Neutrophil (primary cell): Measurements from ENCODE around the gene PUM1.

Source experiments
- H3K27ac ChIP-seq: fragments of 200-600 bp; sonication (generic); 2 replicates; pipeline ENCODE4 v1.5.1; 2016; ENCODE audit warnings: mild to moderate bottlenecking, moderate library complexity
- H3K27me3 ChIP-seq: fragments of 200-600 bp; sonication (generic); 2 replicates; pipeline ENCODE4 v1.6.0; 2016; ENCODE audit warnings: mild to moderate bottlenecking
- H3K36me3 ChIP-seq: fragments of 200-600 bp; sonication (generic); 2 replicates; pipeline ENCODE4 v1.5.1; 2017
- H3K4me1 ChIP-seq, 2 experiments: fragments of 200-600 bp in 1 of 2; sonication (generic) in 1 of 2; 1 replicate in 1 of 2; 2 replicates in 1 of 2; pipeline versions ENCODE4 v1.5.1 to v1.6.1; 2013 to 2016; ENCODE audit warnings: low read depth in 1 of 2, low read length in 1 of 2, mild to moderate bottlenecking in 1 of 2, moderate library complexity in 1 of 2; ENCODE audit not compliant: control insufficient read depth in 1 of 2, insufficient read depth in 1 of 2
- H3K4me3 ChIP-seq, 2 experiments: fragments of 200-600 bp in 1 of 2; sonication (generic) in 1 of 2; 1 replicate in 1 of 2; 2 replicates in 1 of 2; pipeline ENCODE4 v1.5.1; 2013 to 2016; ENCODE audit warnings: low read depth in 1 of 2, low read length in 1 of 2, mild to moderate bottlenecking in 1 of 2, moderate library complexity in 1 of 2
- H3K9me3 ChIP-seq: fragments of 200-600 bp; sonication (generic); 2 replicates; pipeline ENCODE4 v1.5.1; 2016
- TF ChIP-seq, protein P1 (sequence below): fragments of 200-600 bp; sonication (generic); IDR thresholded peaks from 2 replicates; pipeline ENCODE4 v1.5.1; 2016; ENCODE audit warnings: antibody characterized with exemption

The PUM1 gene

DNA sequence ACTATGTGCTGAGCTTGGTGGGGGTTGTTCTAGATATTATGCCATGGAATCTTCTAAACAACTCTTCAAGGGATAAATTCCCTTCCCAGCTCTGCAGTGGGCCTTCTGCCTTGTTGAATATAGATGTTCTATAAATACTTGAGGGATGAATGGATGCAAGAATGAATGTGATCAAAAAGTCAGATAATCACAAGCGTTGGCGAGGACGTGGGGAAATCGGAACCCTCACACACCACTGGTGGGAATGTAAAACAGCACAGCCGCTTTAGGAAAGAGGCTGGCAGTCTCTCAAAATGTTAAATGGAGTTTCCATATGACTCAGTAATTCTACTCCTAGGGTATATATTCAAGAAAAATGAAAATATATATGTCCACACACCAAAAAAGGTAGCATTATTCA lies 176.0 kb downstream of the PUM1 start:
- no peaks in the 10 kb centered on the region for H3K4me1 ChIP-seq
- no peak overlapping the region for H3K27ac ChIP-seq
- H3K27me3 ChIP-seq, result peaks cover 90% of the 10 kb centered on the region
- H3K36me3 ChIP-seq, result no peaks in the 10 kb centered on the region
- TF ChIP-seq, protein P1, sequence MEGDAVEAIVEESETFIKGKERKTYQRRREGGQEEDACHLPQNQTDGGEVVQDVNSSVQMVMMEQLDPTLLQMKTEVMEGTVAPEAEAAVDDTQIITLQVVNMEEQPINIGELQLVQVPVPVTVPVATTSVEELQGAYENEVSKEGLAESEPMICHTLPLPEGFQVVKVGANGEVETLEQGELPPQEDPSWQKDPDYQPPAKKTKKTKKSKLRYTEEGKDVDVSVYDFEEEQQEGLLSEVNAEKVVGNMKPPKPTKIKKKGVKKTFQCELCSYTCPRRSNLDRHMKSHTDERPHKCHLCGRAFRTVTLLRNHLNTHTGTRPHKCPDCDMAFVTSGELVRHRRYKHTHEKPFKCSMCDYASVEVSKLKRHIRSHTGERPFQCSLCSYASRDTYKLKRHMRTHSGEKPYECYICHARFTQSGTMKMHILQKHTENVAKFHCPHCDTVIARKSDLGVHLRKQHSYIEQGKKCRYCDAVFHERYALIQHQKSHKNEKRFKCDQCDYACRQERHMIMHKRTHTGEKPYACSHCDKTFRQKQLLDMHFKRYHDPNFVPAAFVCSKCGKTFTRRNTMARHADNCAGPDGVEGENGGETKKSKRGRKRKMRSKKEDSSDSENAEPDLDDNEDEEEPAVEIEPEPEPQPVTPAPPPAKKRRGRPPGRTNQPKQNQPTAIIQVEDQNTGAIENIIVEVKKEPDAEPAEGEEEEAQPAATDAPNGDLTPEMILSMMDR, result no peak
- H3K9me3 ChIP-seq, result no peaks in the 10 kb centered on the region
- no peak overlapping the region for H3K4me3 ChIP-seq

DNA sequence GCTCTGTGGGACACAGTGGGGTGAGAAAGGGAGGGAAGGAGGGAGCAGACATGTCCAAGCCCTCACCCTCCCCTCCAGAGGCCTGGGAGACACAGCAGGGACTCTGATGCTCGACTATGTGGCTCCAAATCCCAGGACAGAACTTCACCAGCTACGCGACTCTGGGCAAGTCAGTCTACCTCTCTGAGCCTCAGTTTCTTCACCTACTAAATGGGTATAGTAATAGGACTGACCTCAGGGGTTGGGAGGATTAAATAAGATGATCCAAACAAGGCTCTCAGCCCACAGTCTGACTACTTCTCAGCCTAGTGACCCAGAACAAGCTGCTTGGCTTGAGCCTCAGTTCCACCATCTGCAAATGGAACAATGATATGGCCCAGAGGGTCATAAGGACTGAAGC lies 176.5 kb downstream of the PUM1 start:
- TF ChIP-seq, protein P1, result no peak
- H3K4me1 ChIP-seq, result no peaks in the 10 kb centered on the region

DNA sequence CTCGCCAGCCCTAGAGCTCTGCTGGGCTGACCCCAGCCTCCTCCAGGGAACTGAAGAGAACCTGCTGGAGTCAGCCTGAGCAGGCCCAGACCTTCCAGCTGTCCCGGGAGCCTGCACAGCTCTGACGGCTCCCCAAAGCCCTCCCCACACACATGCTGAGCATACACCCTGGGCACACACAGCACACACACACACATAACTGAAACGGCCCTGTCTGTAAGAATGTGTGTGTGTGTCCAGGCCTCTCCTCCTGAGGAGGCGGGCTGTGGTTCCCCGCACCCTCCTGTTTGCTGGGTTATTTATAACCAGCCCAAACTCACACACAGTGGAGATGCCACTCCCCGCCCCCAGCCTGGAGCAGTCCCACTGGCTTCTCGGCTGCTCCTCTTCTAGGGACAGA lies 177.1 kb downstream of the PUM1 start:
- Histone ChIP-seq H3K4me1 (no peaks in the 10 kb centered on the region), H3K27me3 (peaks cover 94% of the 10 kb centered on the region), H3K4me3 (no peak overlapping the region), H3K36me3 (no peaks in the 10 kb centered on the region), H3K27ac (no peak overlapping the region), H3K9me3 (no peaks in the 10 kb centered on the region)
- TF ChIP-seq, protein P1, result no peak

More for the DNA sequence above, 176.5 kb downstream of the PUM1 start:
- Histone ChIP-seq H3K9me3 (no peaks in the 10 kb centered on the region), H3K27ac (no peak overlapping the region), H3K27me3 (peaks cover 94% of the 10 kb centered on the region), H3K36me3 (no peaks in the 10 kb centered on the region), H3K4me3 (no peak overlapping the region)

DNA sequence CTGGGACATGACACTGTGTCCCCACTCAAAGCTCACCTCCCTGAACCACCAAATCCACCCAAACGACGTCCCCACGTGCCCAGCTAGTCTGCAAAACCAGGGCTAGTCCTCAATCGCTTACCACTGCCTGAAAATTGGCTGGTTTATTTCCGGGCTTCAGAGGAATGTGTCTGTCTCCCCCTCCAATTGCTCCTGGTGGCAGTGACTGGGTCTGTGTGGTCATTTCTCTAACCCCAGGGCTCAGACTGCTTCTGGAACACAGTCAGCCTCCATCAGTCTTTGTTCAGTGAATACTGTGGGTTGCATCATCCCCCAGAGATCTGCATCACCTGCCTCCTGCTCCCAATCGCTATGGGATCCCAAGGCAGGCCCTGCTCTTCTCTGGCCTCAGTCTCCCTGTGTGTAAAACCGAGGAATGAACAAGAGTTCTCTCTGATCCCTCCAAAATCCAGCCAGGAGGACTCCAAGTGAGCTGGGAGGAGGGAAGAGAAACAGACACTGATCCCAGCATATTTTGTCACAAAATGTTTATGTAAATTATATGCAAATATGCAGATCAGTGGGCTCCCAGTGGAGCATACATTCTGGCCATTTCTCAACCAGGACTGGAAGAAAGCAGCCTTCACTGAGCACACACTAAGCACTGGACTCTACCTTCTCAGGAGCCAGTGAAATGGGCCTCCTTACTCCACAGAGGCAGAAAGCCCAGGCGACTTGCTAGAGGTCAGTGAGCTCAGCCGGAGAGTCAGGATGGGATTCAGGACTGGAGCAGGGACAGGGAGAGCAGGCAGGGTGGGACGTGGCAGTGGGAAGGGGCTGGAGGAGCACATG lies 177.8 kb downstream of the PUM1 start:
- no peaks in the 10 kb centered on the region for H3K4me1 ChIP-seq
- TF ChIP-seq, protein P1, result no peak
- H3K9me3 ChIP-seq, result no peaks in the 10 kb centered on the region
- no peak overlapping the region for H3K4me3 ChIP-seq
- peaks cover 94% of the 10 kb centered on the region for H3K27me3 ChIP-seq
- no peak overlapping the region for H3K27ac ChIP-seq
- no peaks in the 10 kb centered on the region for H3K36me3 ChIP-seq

DNA sequence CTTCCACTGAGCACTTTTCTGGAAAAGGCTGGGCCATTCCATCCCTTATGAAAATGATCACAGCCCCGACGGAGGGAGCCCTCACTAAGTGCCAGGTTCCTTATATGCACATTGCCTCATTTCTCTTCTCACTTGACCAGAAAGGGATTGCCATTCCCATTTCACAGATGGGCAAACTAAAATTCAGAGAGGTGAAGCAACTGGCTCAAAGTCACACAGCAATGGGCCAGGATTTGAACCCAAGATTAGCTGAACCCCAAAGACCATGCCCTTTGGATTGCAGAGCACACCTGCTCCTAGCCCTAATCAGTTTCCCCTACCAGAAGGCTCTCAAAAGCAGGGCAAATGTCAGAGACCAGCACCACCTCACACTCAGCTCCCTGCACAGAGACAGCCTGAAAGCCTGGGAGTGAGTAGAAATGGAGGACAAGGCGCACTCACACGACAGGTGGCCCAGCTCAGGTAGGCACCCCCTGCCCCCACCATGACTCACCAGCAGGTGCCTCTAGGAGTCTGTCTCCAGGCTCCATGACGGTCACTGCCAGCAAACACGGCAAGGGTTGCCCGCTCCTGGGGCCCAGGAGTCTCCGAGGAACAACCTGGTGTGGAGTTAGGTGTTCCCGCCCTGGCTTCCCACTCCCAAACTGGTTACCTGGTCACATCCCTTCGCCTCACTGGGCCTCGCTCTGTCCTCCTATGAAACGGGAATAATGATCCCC lies 178.6 kb downstream of the PUM1 start:
- Histone ChIP-seq H3K27me3 (peaks cover 94% of the 10 kb centered on the region), H3K36me3 (no peaks in the 10 kb centered on the region), H3K4me1 (no peaks in the 10 kb centered on the region), H3K4me3 (no peak overlapping the region), H3K27ac (no peak overlapping the region), H3K9me3 (no peaks in the 10 kb centered on the region)
- TF ChIP-seq, protein P1, result no peak
